A549 (cell line): ENCODE data around the gene CCDC142. TPM values are rescaled to one million over a fixed set of nuclear protein-coding genes. Genes with fewer than 3 reads are reported as not detected.

Source experiments
- ATAC-seq, 2 experiments: fragments of 200-7000 bp in 1 of 2; fragments of >200 bp in 1 of 2; cut with Nextera tagmentation in 1 of 2; cut with Tn5 transposase in 1 of 2; 3 replicates each; pipeline versions ENCODE4 v1.8.0 to v1.9.1; 2018 to 2020; ENCODE audit warnings: mild to moderate bottlenecking in 1 of 2, moderate library complexity in 1 of 2
- CTCF ChIA-PET: fragments of 300-600 bp; sonication (Branson Sonifier 250); formaldehyde crosslinking; extraction: SDS; loops from one replicate; lab custom pipeline; 2021; ENCODE audit warnings: antibody characterized with exemption, inconsistent platforms; lab: Yijun Ruan, JAX
- POLR2A ChIA-PET: fragments of 350-600 bp; formaldehyde crosslinking; extraction: SDS; loops from one replicate; lab custom pipeline; 2021; ENCODE audit warnings: antibody characterized with exemption, inconsistent platforms; lab: Yijun Ruan, JAX
- DNase-seq, 2 experiments: peaks; one replicate each; pipeline versions ENCODE4 v3.0.0 to v3.0.0-alpha.2; 2011 to 2016; ENCODE audit warnings: low read depth in 1 of 2, low spot score in 1 of 2
- FAIRE-seq: peaks from 2 replicates; lab custom pipeline; 2011; peaks lifted over from hg19 to GRCh38; lab: Jason Lieb, UNC
- H3K27ac ChIP-seq, 2 experiments: fragments of >200 bp; sonication (Bioruptor Twin); formaldehyde crosslinking; 3 replicates each; pipeline ENCODE4 v1.5.1; 2016 to 2017
- H3K4me1 ChIP-seq: fragments of >200 bp; sonication (Bioruptor Twin); formaldehyde crosslinking; 3 replicates; pipeline ENCODE4 v1.6.1; 2016
- H3K4me2 ChIP-seq: fragments of >200 bp; sonication (Bioruptor Twin); formaldehyde crosslinking; 3 replicates; pipeline ENCODE4 v1.6.1; 2016
- H3K4me3 ChIP-seq: fragments of >200 bp; sonication (Bioruptor Twin); formaldehyde crosslinking; 3 replicates; pipeline ENCODE4 v1.5.1; 2016
- H3K9me3 ChIP-seq: fragments of >200 bp; sonication (Bioruptor Twin); formaldehyde crosslinking; 3 replicates; pipeline ENCODE4 v1.6.1; 2016
- BHLHE40 ChIP-seq: IDR thresholded peaks from 2 replicates; pipeline ENCODE4 v1.6.1; 2012; ENCODE audit warnings: low read depth, low read length, inconsistent platforms
- HOXB13 ChIP-seq: fragments of 250-450 bp; sonication (Bioruptor Pico); IDR thresholded peaks from 2 replicates; pipeline ENCODE4 v1.5.0; 2020; ENCODE audit warnings: low read depth, mild to moderate bottlenecking, moderate library complexity
- HOXB5 ChIP-seq: fragments of 250-450 bp; sonication (Bioruptor Pico); IDR thresholded peaks from 2 replicates; pipeline ENCODE4 v1.5.0; 2020; ENCODE audit warnings: mild to moderate bottlenecking, moderate library complexity
- JUN ChIP-seq, 2 experiments: fragments of >200 bp; sonication (Bioruptor Twin); formaldehyde crosslinking; IDR thresholded peaks; 2 replicates in 1 of 2; 3 replicates in 1 of 2; pipeline ENCODE4 v1.6.1; 2016 to 2017
- KDM1A ChIP-seq: fragments of 200-600 bp; sonication (generic); IDR thresholded peaks from 2 replicates; pipeline ENCODE4 v1.6.1; 2016; ENCODE audit warnings: low read depth, mild to moderate bottlenecking
- MAZ ChIP-seq: fragments of 150-350 bp; IDR thresholded peaks from 2 replicates; pipeline ENCODE4 v1.6.1; 2014; ENCODE audit warnings: antibody characterized with exemption, low read depth, low read length, borderline replicate concordance
- RFX5 ChIP-seq: fragments of 450-650 bp; IDR thresholded peaks from 2 replicates; pipeline ENCODE4 v1.7.1; 2014; ENCODE audit warnings: antibody characterized with exemption, mild to moderate bottlenecking, moderate library complexity
- WGBS: methylation state at CpG from one replicate; pipeline ENCODE4 v1.1.6; 2017; ENCODE audit errors: missing lambda C conversion rate; 5-methylcytosine and 5-hydroxymethylcytosine counted together
- polyA plus RNA-seq, 4 experiments: library from polyadenylated mRNA; depleted of rRNA in 3 of 4; stranded (reverse); fragments of >200 nt; fragmentation: RNase III in 1 of 4; extraction: RNeasy Plus Mini Kit Qiagen cat#74134 plus additional on column Dnase treatment in 1 of 4; gene quantifications; 2 replicates in 3 of 4; 3 replicates in 1 of 4; pipeline ENCODE4 v1.2.3, GENCODE V29; 2011 to 2017
- TF ChIP-seq, protein P1 (sequence below): IDR thresholded peaks from 2 replicates; pipeline ENCODE4 v1.6.1; 2012
- TF ChIP-seq, protein P2 (sequence below): IDR thresholded peaks from 2 replicates; pipeline ENCODE4 v1.6.1; 2012
- TF ChIP-seq, protein P3 (sequence below): fragments of >200 bp; sonication (Bioruptor Twin); formaldehyde crosslinking; IDR thresholded peaks from 2 replicates; pipeline ENCODE4 v1.6.1; 2016
- TF ChIP-seq, protein P4 (sequence below): fragments of >200 bp; sonication (Bioruptor Twin); formaldehyde crosslinking; IDR thresholded peaks from 3 replicates; pipeline ENCODE4 v1.6.1; 2016
- TF ChIP-seq, protein P5 (sequence below): fragments of >200 bp; sonication (Bioruptor Twin); formaldehyde crosslinking; IDR thresholded peaks from 3 replicates; pipeline ENCODE4 v1.5.1; 2016

The CCDC142 gene
- polyA plus RNA-seq, 2 of the 4 experiments (the other 2 are of a cell fraction), result 6.8 to 12.8 TPM

DNA sequence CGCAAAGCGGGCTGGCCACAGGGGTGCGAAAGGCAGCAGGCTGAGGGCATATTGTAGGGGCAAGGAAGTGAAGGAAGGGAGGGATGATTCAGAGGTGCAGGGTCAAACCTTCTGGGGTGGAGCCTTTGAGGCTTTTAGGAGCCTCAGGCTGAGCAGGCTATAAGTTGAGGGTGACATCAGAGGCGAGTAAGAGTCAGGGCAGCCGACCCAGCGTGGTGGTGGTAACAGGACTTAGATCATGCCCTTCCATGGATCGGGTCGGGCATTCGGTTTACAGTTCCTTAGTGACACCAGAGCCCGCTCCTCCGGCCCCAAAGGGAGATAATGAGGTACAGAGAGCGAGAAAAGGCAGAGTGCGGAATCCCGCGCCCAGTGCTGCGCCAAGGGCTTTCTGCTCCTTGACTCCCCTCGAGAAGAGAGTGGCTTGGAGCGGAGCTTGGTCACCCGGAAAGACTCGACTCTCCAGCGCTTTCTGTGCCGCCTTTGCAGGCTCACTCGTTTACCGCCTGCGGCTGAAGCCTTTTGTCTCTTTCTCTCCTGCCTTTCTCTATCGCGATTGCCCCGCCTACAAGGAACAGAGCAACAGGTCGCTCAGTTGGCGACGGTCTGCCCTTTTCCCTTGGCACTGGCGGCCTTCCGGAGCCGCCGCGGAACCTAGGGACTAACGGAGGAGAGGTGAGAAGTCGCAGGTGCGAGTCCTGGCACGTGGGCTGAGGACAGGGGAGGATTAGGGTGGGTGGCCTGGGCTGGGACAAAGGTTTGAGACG is 15.9 kb upstream of the CCDC142 start:
- H3K9me3 ChIP-seq, result no peaks in the 10 kb centered on the region
- ATAC-seq (peak in 1 of 2 experiments; percentile 6; a peak in 3 of 6 replicates), DNase-seq (peak in 1 of 2 experiments; percentile 32), FAIRE-seq (no peak)
- H3K27ac ChIP-seq, result no peak overlapping the region
- ChIA-PET POLR2A (no interaction called here), CTCF (interaction anchor here (0.9 to 15.5 kb wide), 2 partner anchors 8 to 12 kb away, joined by 4 to 184 read pairs; partner anchors contain the start of genes CCDC142, PCGF1 and TTC31)
- H3K4me2 ChIP-seq, result no peak overlapping the region
- WGBS, result 71% methylated on average over 41 of the region's 41 CpGs
- TF ChIP-seq HOXB5 (CRISPR knock-in tag), result no peak
- TF ChIP-seq, protein P1, sequence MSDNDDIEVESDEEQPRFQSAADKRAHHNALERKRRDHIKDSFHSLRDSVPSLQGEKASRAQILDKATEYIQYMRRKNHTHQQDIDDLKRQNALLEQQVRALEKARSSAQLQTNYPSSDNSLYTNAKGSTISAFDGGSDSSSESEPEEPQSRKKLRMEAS, result 0 out of 2 replicates have a peak, but pooled peaks have one; percentile 7
- H3K4me1 ChIP-seq, result peaks cover 10% of the 10 kb centered on the region
- H3K4me3 ChIP-seq, result no peak overlapping the region

DNA sequence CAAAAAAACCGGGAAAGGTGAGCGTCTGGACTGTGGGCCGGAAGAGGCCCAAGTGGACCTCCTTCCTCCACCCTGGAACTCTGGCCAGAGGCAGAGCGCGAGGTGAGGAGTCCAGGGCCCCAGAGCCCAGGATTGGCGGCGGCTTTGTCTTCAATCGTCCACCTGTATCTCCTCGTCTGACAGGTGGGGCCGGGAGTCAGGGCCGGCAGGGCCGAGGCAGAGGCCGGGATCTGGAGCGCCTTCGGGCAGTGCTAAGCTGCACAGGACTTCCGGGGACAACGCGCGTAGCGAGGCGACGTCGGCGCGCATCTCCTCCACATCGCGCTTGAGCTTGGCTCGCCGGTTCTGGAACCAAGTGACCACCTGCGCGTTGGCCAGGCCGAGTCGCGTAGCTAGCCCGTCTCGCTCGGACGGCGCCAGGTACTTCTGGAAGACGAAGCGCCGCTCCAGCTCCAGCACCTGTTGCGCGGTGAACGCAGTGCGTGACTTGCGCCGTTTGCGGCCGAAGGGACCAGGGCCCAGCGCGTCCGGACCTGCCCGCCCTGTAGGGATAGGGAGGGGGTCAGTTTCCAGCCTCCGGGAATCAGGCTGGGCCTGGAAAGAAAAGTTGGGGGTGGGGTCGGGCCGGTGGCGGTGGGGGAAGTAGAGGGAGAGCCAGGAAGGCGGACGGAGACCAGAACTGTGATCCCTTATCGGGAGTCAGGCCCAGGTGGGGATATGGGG is 15.1 kb upstream of the CCDC142 start:
- CTCF ChIA-PET, result interaction anchor here (0.9 to 15.5 kb wide), 3 partner anchors 9 to 89 kb away, joined by 4 to 184 read pairs (median 29); partner anchors contain the start of genes CCDC142, PCGF1 and TTC31
- Histone ChIP-seq H3K4me1 (peaks cover 5% of the 10 kb centered on the region; the same call in 2 of the 3 replicates), H3K4me3 (no peak overlapping the region), H3K9me3 (no peaks in the 10 kb centered on the region)
- no peak for DNase-seq
- 93% methylated on average over 47 of the region's 61 CpGs for WGBS
- POLR2A ChIA-PET, result no interaction called here
- no peak for ATAC-seq
- TF ChIP-seq, protein P2, sequence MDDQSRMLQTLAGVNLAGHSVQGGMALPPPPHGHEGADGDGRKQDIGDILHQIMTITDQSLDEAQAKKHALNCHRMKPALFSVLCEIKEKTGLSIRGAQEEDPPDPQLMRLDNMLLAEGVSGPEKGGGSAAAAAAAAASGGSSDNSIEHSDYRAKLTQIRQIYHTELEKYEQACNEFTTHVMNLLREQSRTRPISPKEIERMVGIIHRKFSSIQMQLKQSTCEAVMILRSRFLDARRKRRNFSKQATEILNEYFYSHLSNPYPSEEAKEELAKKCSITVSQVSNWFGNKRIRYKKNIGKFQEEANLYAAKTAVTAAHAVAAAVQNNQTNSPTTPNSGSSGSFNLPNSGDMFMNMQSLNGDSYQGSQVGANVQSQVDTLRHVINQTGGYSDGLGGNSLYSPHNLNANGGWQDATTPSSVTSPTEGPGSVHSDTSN, result 0 out of 2 replicates have a peak, but pooled peaks have one; percentile 16
- no peak for TF ChIP-seq MAZ
- TF ChIP-seq JUN (IDR thresholded peaks at IDR 0.05), result peak in 1 of 2 experiments; percentile 35; a peak in 1 of 5 replicates
- TF ChIP-seq, all 56 proteins: peak for 2
- FAIRE-seq, result no peak
- Histone ChIP-seq H3K27ac (no peak overlapping the region), H3K4me2 (no peak overlapping the region)

DNA sequence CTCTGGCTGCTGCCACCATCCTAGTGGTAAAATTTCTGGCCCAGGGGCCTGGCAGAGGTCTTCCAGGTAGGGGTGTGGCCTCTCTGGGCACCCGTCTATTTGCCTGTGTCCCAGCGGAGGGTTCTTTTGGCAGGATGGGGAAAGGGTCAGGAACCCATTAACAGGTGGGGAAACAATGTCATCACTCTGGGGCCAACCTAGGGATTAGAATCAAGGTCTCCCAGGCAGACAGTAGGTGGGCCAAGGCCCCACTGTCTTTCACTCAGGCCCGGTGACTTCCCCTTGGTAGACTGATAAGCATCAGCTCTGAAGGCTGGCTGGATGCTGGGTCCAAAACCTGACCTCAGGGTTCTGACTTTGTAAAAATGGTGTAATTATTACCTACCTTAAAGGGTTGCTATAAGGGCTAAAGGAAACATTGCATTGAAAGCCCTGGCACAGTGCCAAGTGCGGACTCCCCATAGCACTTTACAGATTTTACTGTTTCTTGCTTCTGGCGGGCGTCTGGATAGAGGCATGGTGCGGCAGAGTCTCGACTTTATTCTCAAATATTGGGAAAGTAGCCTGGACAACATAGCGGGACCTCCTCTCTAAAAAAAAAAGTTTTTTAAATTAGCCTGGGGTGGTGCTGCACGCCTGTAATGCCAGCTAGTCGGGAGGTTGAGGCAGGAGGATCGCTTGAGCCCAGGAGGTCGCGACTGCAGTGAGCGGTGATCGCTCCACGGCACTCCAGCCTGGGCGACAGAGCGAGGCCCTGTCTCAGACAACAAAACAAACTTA is 14.4 kb upstream of the CCDC142 start:
- FAIRE-seq (no peak), ATAC-seq (no peak), DNase-seq (no peak)
- Histone ChIP-seq H3K4me1 (peaks cover 5% of the 10 kb centered on the region; the same call in 2 of the 3 replicates), H3K9me3 (no peaks in the 10 kb centered on the region), H3K4me2 (no peak overlapping the region), H3K27ac (no peak overlapping the region), H3K4me3 (no peak overlapping the region)
- CTCF ChIA-PET, result interaction anchor here (0.8 to 15.5 kb wide), 5 partner anchors 10 to 90 kb away, joined by 4 to 184 read pairs (median 5); partner anchors contain the start of genes CCDC142, PCGF1 and TTC31
- TF ChIP-seq, protein P3, sequence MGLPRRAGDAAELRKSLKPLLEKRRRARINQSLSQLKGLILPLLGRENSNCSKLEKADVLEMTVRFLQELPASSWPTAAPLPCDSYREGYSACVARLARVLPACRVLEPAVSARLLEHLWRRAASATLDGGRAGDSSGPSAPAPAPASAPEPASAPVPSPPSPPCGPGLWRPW, result no peak
- TF ChIP-seq, protein P4, sequence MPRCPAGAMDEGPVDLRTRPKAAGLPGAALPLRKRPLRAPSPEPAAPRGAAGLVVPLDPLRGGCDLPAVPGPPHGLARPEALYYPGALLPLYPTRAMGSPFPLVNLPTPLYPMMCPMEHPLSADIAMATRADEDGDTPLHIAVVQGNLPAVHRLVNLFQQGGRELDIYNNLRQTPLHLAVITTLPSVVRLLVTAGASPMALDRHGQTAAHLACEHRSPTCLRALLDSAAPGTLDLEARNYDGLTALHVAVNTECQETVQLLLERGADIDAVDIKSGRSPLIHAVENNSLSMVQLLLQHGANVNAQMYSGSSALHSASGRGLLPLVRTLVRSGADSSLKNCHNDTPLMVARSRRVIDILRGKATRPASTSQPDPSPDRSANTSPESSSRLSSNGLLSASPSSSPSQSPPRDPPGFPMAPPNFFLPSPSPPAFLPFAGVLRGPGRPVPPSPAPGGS, result peak; percentile 19; the same call in 1 of the 3 replicates
- 93% methylated on average over 19 of the region's 19 CpGs for WGBS
- POLR2A ChIA-PET, result interaction anchor here (0.7 to 2.0 kb wide), 2 partner anchors 10 to 25 kb away, joined by 3 to 8 read pairs; partner anchors contain the start of genes MRPL53 and PCGF1

DNA sequence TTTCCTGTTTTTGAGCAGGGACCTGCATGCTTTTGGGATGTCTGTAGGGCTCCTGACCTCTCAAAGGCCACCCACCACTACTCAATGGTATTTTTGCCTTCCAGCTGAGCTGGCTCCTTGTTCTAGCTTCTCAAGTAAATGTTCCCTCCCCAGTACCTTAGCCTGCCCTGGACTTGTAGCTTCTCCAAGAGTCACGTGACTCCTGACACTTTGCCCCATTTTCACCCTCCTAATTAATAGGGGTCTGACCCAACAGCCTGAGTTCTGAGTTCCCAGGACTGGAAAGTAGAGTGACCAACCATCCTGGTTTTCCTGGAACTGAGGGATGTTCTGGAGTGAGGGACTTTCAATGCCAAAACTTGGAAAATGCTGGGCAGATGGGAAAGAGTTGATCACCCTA is 12.6 kb upstream of the CCDC142 start:
- no peak overlapping the region for H3K4me3 ChIP-seq
- ChIA-PET CTCF (interaction anchor here (0.6 to 15.5 kb wide), 4 partner anchors 8 to 92 kb away, joined by 3 to 184 read pairs (median 35); partner anchors contain the start of genes CCDC142 and TTC31), POLR2A (interaction anchor here (2.0 kb wide), 1 partner anchor 11 kb away, joined by 8 read pairs; the partner anchor contains the start of gene PCGF1)
- ATAC-seq, result no peak
- H3K4me1 ChIP-seq, result no peaks in the 10 kb centered on the region
- TF ChIP-seq, protein P4, result no peak
- TF ChIP-seq BHLHE40, result no peak
- no peak for TF ChIP-seq HOXB13 (CRISPR knock-in tag)
- no peak for TF ChIP-seq RFX5
- TF ChIP-seq KDM1A, result no peak
- TF ChIP-seq JUN (IDR thresholded peaks at IDR 0.05), result no peak
- TF ChIP-seq, protein P2, result no peak
- TF ChIP-seq, protein P5, sequence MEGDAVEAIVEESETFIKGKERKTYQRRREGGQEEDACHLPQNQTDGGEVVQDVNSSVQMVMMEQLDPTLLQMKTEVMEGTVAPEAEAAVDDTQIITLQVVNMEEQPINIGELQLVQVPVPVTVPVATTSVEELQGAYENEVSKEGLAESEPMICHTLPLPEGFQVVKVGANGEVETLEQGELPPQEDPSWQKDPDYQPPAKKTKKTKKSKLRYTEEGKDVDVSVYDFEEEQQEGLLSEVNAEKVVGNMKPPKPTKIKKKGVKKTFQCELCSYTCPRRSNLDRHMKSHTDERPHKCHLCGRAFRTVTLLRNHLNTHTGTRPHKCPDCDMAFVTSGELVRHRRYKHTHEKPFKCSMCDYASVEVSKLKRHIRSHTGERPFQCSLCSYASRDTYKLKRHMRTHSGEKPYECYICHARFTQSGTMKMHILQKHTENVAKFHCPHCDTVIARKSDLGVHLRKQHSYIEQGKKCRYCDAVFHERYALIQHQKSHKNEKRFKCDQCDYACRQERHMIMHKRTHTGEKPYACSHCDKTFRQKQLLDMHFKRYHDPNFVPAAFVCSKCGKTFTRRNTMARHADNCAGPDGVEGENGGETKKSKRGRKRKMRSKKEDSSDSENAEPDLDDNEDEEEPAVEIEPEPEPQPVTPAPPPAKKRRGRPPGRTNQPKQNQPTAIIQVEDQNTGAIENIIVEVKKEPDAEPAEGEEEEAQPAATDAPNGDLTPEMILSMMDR, result no peak
- WGBS, result 90% methylated on average over 1 of the region's 1 CpG
- FAIRE-seq, result no peak
- H3K27ac ChIP-seq, result no peak overlapping the region
- H3K9me3 ChIP-seq, result no peaks in the 10 kb centered on the region
- DNase-seq, result no peak
- no peak overlapping the region for H3K4me2 ChIP-seq
